Measurements from ENCODE around the gene TMEM204.

- TF ChIP-seq, protein P1, sequence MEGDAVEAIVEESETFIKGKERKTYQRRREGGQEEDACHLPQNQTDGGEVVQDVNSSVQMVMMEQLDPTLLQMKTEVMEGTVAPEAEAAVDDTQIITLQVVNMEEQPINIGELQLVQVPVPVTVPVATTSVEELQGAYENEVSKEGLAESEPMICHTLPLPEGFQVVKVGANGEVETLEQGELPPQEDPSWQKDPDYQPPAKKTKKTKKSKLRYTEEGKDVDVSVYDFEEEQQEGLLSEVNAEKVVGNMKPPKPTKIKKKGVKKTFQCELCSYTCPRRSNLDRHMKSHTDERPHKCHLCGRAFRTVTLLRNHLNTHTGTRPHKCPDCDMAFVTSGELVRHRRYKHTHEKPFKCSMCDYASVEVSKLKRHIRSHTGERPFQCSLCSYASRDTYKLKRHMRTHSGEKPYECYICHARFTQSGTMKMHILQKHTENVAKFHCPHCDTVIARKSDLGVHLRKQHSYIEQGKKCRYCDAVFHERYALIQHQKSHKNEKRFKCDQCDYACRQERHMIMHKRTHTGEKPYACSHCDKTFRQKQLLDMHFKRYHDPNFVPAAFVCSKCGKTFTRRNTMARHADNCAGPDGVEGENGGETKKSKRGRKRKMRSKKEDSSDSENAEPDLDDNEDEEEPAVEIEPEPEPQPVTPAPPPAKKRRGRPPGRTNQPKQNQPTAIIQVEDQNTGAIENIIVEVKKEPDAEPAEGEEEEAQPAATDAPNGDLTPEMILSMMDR (IDR thresholded peaks at IDR 0.05) = no peak
- TF ChIP-seq POLR2AphosphoS5 (IDR thresholded peaks at IDR 0.05) = no peak
- no peak for TF ChIP-seq EP300 (IDR thresholded peaks at IDR 0.05)
- TF ChIP-seq POLR2A (IDR thresholded peaks at IDR 0.05) = no peak
Measured at GRCh38 chr16:1556254-1556653, 22.8 kb downstream of the TMEM204 start.
